Measurements from ENCODE around the gene ZMYM2.

DNA sequence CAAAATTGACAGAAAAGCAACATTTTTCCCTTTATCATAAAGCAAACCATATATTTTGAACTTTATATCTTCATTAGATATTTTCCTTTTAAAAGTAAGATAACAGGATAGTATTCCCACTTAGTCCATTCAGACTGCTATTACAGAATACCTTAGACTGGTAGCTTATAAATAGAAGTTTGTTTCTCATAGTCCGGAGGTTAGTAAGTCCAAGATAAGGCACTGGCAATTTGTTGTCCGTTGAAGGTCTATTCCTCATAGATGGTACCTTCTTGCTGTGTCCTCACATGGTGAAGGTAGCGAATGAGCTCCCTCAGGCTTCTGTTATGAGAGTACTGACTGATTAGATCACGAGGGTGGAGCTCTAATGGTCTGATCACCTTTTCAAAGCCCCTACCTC, 70.4 kb downstream of the ZMYM2 start:
- no peak for TF ChIP-seq POLR2AphosphoS5 (IDR thresholded peaks at IDR 0.05; ENCODE audit: low read depth, low read length)
- no peak for TF ChIP-seq TAF1 (IDR thresholded peaks at IDR 0.05; ENCODE audit: low read depth, low read length)

Measured in GM12891 (cell line).